Activated CD4-positive, CD25-positive, alpha-beta regulatory T cell treated with anti-CD3 and anti-CD28 coated beads, Interleukin-2, amount 50 U/mL, for 16 hours (primary cell): ENCODE data around the gene ASAP3.

Experiments
- DNase-seq: peaks from one replicate; pipeline ENCODE4 v3.0.0-alpha.2; 2020; ENCODE audit warnings: low read depth, low spot score

Gene ASAP3

GRCh38 chr1:23483321-23484252 is at the start of gene ASAP3:
Gene ASAP3 (minus strand): TSS chr1:23484179. CDS start chr1:23484133, 46 bp downstream.
- DNase-seq, result no peak

GRCh38 chr1:23533246-23534023 is 49.5 kb upstream of the ASAP3 start:
- no peak for DNase-seq

GRCh38 chr1:23531562-23532094 is 47.6 kb upstream of the ASAP3 start:
- DNase-seq, result no peak

GRCh38 chr1:23530747-23531561 is 47.0 kb upstream of the ASAP3 start, which contains the start of gene E2F2:
Gene E2F2 (minus strand): TSS chr1:23531233. CDS start chr1:23530793, 440 bp downstream.
- peak; percentile 59 for DNase-seq

- no peak for DNase-seq
Measured at GRCh38 chr1:23530087-23530746, 46.2 kb upstream of the ASAP3 start.

GRCh38 chr1:23529146-23530086 is 45.4 kb upstream of the ASAP3 start:
- DNase-seq, result no peak

GRCh38 chr1:23528250-23528978 is 44.4 kb upstream of the ASAP3 start:
- peak; percentile 47 for DNase-seq

- DNase-seq, result no peak
Measured at GRCh38 chr1:23527900-23528249, 43.9 kb upstream of the ASAP3 start.

- DNase-seq, result no peak
Measured at GRCh38 chr1:23527366-23527765, 43.4 kb upstream of the ASAP3 start.

GRCh38 chr1:23526329-23527041 is 42.5 kb upstream of the ASAP3 start:
- DNase-seq, result no peak

- DNase-seq, result no peak
Measured at GRCh38 chr1:23525558-23526250, 41.7 kb upstream of the ASAP3 start.

- DNase-seq, result no peak
Measured at GRCh38 chr1:23524716-23525401, 40.9 kb upstream of the ASAP3 start.

GRCh38 chr1:23524163-23524562 is 40.2 kb upstream of the ASAP3 start:
- no peak for DNase-seq

GRCh38 chr1:23522244-23522982 is 38.4 kb upstream of the ASAP3 start:
- no peak for DNase-seq

GRCh38 chr1:23521588-23521987 is 37.6 kb upstream of the ASAP3 start:
- no peak for DNase-seq

- no peak for DNase-seq
Measured at GRCh38 chr1:23517581-23517980, 33.6 kb upstream of the ASAP3 start.

- DNase-seq, result no peak
Measured at GRCh38 chr1:23515905-23516304, 31.9 kb upstream of the ASAP3 start.
